Measurements from ENCODE around the gene ZNF445. TPM values are rescaled to one million over a fixed set of nuclear protein-coding genes. Genes with fewer than 3 reads are reported as not detected.

Gene ZNF445
- total RNA-seq, 3 donors from 2014 or later = 5.8 to 8.9 (median 7.2) TPM

GRCh38 chr3:44444896-44445691 lies 32.4 kb downstream of the ZNF445 start:
- TF ChIP-seq CTCF (IDR thresholded peaks at IDR 0.05) (no peak), POLR2AphosphoS5 (IDR thresholded peaks at IDR 0.05) (no peak)
- Histone ChIP-seq H3K4me3 (no peak overlapping the region), H3K36me3 (peaks cover 27% of the 10 kb centered on the region), H3K27me3 (no peaks in the 10 kb centered on the region), H3K4me1 (no peaks in the 10 kb centered on the region), H3K27ac (no peak overlapping the region), H3K9me3 (no peaks in the 10 kb centered on the region)
- intact Hi-C loops (cut with DNase I; ENCODE audit: low total_unique reads) = no loop called here
- DNase-seq (ENCODE audit: low spot score in 2 of 2) = no peak

GRCh38 chr3:44444437-44444836 lies 33.0 kb downstream of the ZNF445 start:
- intact Hi-C loops (cut with DNase I; ENCODE audit: low total_unique reads) = no loop called here
- H3K27ac ChIP-seq = no peak overlapping the region
- H3K4me1 ChIP-seq = no peaks in the 10 kb centered on the region
- no peak overlapping the region for H3K4me3 ChIP-seq
- DNase-seq (ENCODE audit: low spot score in 2 of 2) = no peak
- H3K27me3 ChIP-seq = no peaks in the 10 kb centered on the region
- TF ChIP-seq POLR2AphosphoS5 (IDR thresholded peaks at IDR 0.05) (no peak), CTCF (IDR thresholded peaks at IDR 0.05) (no peak), POLR2A (IDR thresholded peaks at IDR 0.05) (no peak)
- H3K9me3 ChIP-seq = no peaks in the 10 kb centered on the region
- peaks cover 22% of the 10 kb centered on the region for H3K36me3 ChIP-seq

GRCh38 chr3:44442596-44443309 lies 34.7 kb downstream of the ZNF445 start:
- H3K9me3 ChIP-seq = no peaks in the 10 kb centered on the region
- DNase-seq (ENCODE audit: low spot score in 2 of 2) = no peak
- no peaks in the 10 kb centered on the region for H3K4me1 ChIP-seq
- peaks cover 8% of the 10 kb centered on the region for H3K36me3 ChIP-seq
- intact Hi-C loops (cut with DNase I; ENCODE audit: low total_unique reads) = no loop called here
- no peak overlapping the region for H3K27ac ChIP-seq
- H3K4me3 ChIP-seq = no peak overlapping the region
- H3K27me3 ChIP-seq = no peaks in the 10 kb centered on the region
- TF ChIP-seq POLR2AphosphoS5 (IDR thresholded peaks at IDR 0.05) = no peak
- no peak for TF ChIP-seq POLR2A (IDR thresholded peaks at IDR 0.05)
- TF ChIP-seq CTCF (IDR thresholded peaks at IDR 0.05) = no peak

GRCh38 chr3:44439499-44440295 lies 37.8 kb downstream of the ZNF445 start:
- no peaks in the 10 kb centered on the region for H3K27me3 ChIP-seq
- TF ChIP-seq POLR2AphosphoS5 (IDR thresholded peaks at IDR 0.05) = peak; percentile 46 to 72 (median 47)
- no peak for TF ChIP-seq POLR2A (IDR thresholded peaks at IDR 0.05)
- TF ChIP-seq CTCF (IDR thresholded peaks at IDR 0.05) = no peak
- H3K27ac ChIP-seq = peak overlapping the region; percentile 77 to 90
- H3K9me3 ChIP-seq = no peaks in the 10 kb centered on the region
- DNase-seq (ENCODE audit: low spot score in 2 of 2) = peak in 1 of 2 donors; percentile 47
- no peaks in the 10 kb centered on the region for H3K4me1 ChIP-seq
- H3K36me3 ChIP-seq = peaks cover 5% of the 10 kb centered on the region
- intact Hi-C loops (cut with DNase I; ENCODE audit: low total_unique reads) = no loop called here
- H3K4me3 ChIP-seq = peak overlapping the region in 1 of 3 donors; percentile 32
